IMR-90 (cell line): Measurements from ENCODE around the gene CDC42SE1. TPM values are rescaled to one million over a fixed set of nuclear protein-coding genes. Genes with fewer than 3 reads are reported as not detected.

ENCODE experiments used
- ATAC-seq: fragments of 200-7000 bp; cut with Tn5 transposase; 2 replicates; pipeline ENCODE4 v1.9.1; 2020; ENCODE audit warnings: low read depth, mild to moderate bottlenecking, moderate library complexity
- BruUV-seq: library from RNA; stranded (reverse); fragments of 400-500 nt; replicated peaks from 2 replicates; lab custom pipeline; 2021; lab: Mats Ljungman, UMichigan
- CTCF ChIA-PET: fragments of 300-600 bp; formaldehyde crosslinking; extraction: SDS; loops from one replicate; lab custom pipeline; 2021; ENCODE audit warnings: antibody characterized with exemption; lab: Yijun Ruan, JAX
- POLR2A ChIA-PET: fragments of 300-600 bp; sonication (Branson Sonifier 250); formaldehyde crosslinking; loops from one replicate; lab custom pipeline; 2022; ENCODE audit warnings: antibody characterized with exemption; ENCODE audit not compliant: unreplicated experiment; lab: Charles Lee
- DNase-seq: peaks from one replicate; pipeline ENCODE4 v3.0.0; 2013
- H2AFZ ChIP-seq: replicated peaks from 2 replicates; pipeline ENCODE3; 2013; ENCODE audit warnings: low read length, mild to moderate bottlenecking; ENCODE audit not compliant: poor library complexity
- H2AK5ac ChIP-seq: 2 replicates; pipeline ENCODE4 v1.6.1; 2013; ENCODE audit warnings: low read depth, low read length, inconsistent platforms
- H2AK9ac ChIP-seq: replicated peaks from 2 replicates; pipeline ENCODE3; 2013; ENCODE audit warnings: mild to moderate bottlenecking, low read depth, low read length, moderate library complexity; ENCODE audit not compliant: poor library complexity
- H2BK120ac ChIP-seq: 2 replicates; pipeline ENCODE4 v1.6.1; 2013; ENCODE audit warnings: low read depth, low read length, inconsistent platforms
- H2BK15ac ChIP-seq: 3 replicates; pipeline ENCODE4 v1.6.1; 2013; ENCODE audit warnings: low read depth, low read length, inconsistent platforms
- H2BK20ac ChIP-seq: 2 replicates; pipeline ENCODE4 v1.6.1; 2013; ENCODE audit warnings: low read depth, mild to moderate bottlenecking, inconsistent platforms, low read length, moderate library complexity
- H2BK5ac ChIP-seq: 2 replicates; pipeline ENCODE4 v1.6.1; 2013; ENCODE audit warnings: mild to moderate bottlenecking, low read depth, low read length, inconsistent platforms; ENCODE audit not compliant: poor library complexity, severe bottlenecking
- H3K14ac ChIP-seq: replicated peaks from 2 replicates; pipeline ENCODE4 v1.6.1; 2013; ENCODE audit warnings: low read depth, low read length, inconsistent platforms
- H3K18ac ChIP-seq: 2 replicates; pipeline ENCODE4 v1.6.1; 2013; ENCODE audit warnings: low read depth, low read length, control low read depth
- H3K23ac ChIP-seq: 2 replicates; pipeline ENCODE4 v1.6.1; 2013; ENCODE audit warnings: low read depth, low read length, inconsistent platforms
- H3K27ac ChIP-seq: 2 replicates; pipeline ENCODE4 v1.5.1; 2013; ENCODE audit warnings: mild to moderate bottlenecking, control low read depth, low read length; ENCODE audit not compliant: insufficient read depth
- H3K27me3 ChIP-seq: 2 replicates; pipeline ENCODE4 v1.6.1; 2013; ENCODE audit warnings: low read length; ENCODE audit not compliant: control insufficient read depth, insufficient read depth
- H3K36me3 ChIP-seq: 2 replicates; pipeline ENCODE4 v1.6.1; 2013; ENCODE audit warnings: low read length, mixed read lengths; ENCODE audit not compliant: control insufficient read depth, insufficient read depth
- H3K4ac ChIP-seq: 2 replicates; pipeline ENCODE4 v1.6.1; 2013; ENCODE audit warnings: low read depth, low read length, inconsistent platforms
- H3K4me1 ChIP-seq: 2 replicates; pipeline ENCODE4 v1.6.1; 2013; ENCODE audit warnings: low read length, mixed read lengths; ENCODE audit not compliant: control insufficient read depth, insufficient read depth
- H3K4me2 ChIP-seq: 2 replicates; pipeline ENCODE4 v1.6.1; 2013; ENCODE audit warnings: low read depth, mild to moderate bottlenecking, control low read depth, low read length, moderate library complexity
- H3K4me3 ChIP-seq: 2 replicates; pipeline ENCODE4 v1.5.1; 2013; ENCODE audit warnings: low read depth, mild to moderate bottlenecking, control low read depth, low read length, moderate library complexity; ENCODE audit not compliant: insufficient read depth
- H3K56ac ChIP-seq: 2 replicates; pipeline ENCODE4 v1.6.1; 2013; ENCODE audit warnings: low read length, inconsistent platforms; ENCODE audit not compliant: insufficient read depth; ENCODE audit errors: extremely low read depth
- H3K79me1 ChIP-seq, 2 experiments: 2 replicates each; pipeline ENCODE4 v1.6.1; 2013; ENCODE audit warnings: low read length in 2 of 2, inconsistent platforms in 1 of 2, low read depth in 1 of 2
- H3K9ac ChIP-seq: 2 replicates; pipeline ENCODE4 v1.6.1; 2013; ENCODE audit warnings: low read depth, low read length, control low read depth
- H3K9me1 ChIP-seq: 2 replicates; pipeline ENCODE4 v1.6.1; 2013; ENCODE audit warnings: low read length, inconsistent platforms; ENCODE audit not compliant: insufficient read depth
- H3K9me3 ChIP-seq: 2 replicates; pipeline ENCODE4 v1.6.1; 2013; ENCODE audit warnings: low read length; ENCODE audit not compliant: control insufficient read depth, insufficient read depth
- H4K20me1 ChIP-seq: 2 replicates; pipeline ENCODE4 v1.6.1; 2013; ENCODE audit warnings: low read length, inconsistent platforms; ENCODE audit not compliant: insufficient read depth
- H4K5ac ChIP-seq: 2 replicates; pipeline ENCODE4 v1.6.1; 2013; ENCODE audit warnings: mild to moderate bottlenecking, low read depth, low read length, control low read depth
- H4K8ac ChIP-seq, 2 experiments: 2 replicates each; pipeline ENCODE4 v1.6.1; 2013; ENCODE audit warnings: low read depth in 2 of 2, low read length in 2 of 2, control low read depth in 1 of 2, inconsistent platforms in 1 of 2
- H4K91ac ChIP-seq: 2 replicates; pipeline ENCODE4 v1.6.1; 2013; ENCODE audit warnings: low read depth, low read length, inconsistent platforms; ENCODE audit not compliant: insufficient read depth
- BHLHE40 ChIP-seq: fragments of 150-350 bp; IDR thresholded peaks from 2 replicates; pipeline ENCODE4 v1.6.1; 2016; ENCODE audit warnings: mild to moderate bottlenecking, low read depth, low read length
- CHD1 ChIP-seq: IDR thresholded peaks from 2 replicates; pipeline ENCODE4 v1.6.1; 2012; ENCODE audit warnings: low read depth, low read length, improper control_type of control experiment
- FOS ChIP-seq: fragments of 150-350 bp; IDR thresholded peaks from 2 replicates; pipeline ENCODE4 v1.6.1; 2016; ENCODE audit warnings: low read depth, low read length
- MXI1 ChIP-seq: IDR thresholded peaks from 2 replicates; pipeline ENCODE4 v1.6.1; 2012; ENCODE audit warnings: low read depth, mild to moderate bottlenecking, low read length, moderate library complexity, borderline replicate concordance
- NFE2L2 ChIP-seq: fragments of 150-350 bp; IDR thresholded peaks from 2 replicates; pipeline ENCODE4 v1.6.1; 2016; ENCODE audit warnings: low read depth, mild to moderate bottlenecking, low read length
- POLR2A ChIP-seq: IDR thresholded peaks from 2 replicates; pipeline ENCODE4 v1.6.1; 2012; ENCODE audit warnings: mild to moderate bottlenecking, low read depth, low read length
- RAD21 ChIP-seq: IDR thresholded peaks from 2 replicates; pipeline ENCODE4 v1.6.1; 2012; ENCODE audit warnings: low read length, improper control_type of control experiment
- RCOR1 ChIP-seq: IDR thresholded peaks from 2 replicates; pipeline ENCODE4 v1.6.1; 2012; ENCODE audit warnings: mild to moderate bottlenecking, low read length, improper control_type of control experiment; ENCODE audit not compliant: insufficient replicate concordance
- WGBS, 2 experiments: methylation state at CpG; one replicate each; pipeline versions ENCODE4 v1.1.5 to v1.1.7; 2013; ENCODE audit warnings: missing lambda C conversion rate in 2 of 2; ENCODE audit not compliant: insufficient read length in 1 of 2; ENCODE audit errors: extremely low coverage in 2 of 2; 5-methylcytosine and 5-hydroxymethylcytosine counted together
- dilution Hi-C: fragments of 300-500 bp; cut with HindIII; formaldehyde crosslinking; loops from one replicate; pipeline ENCODE4 v1.14.3; 2018; ENCODE audit warnings: low sequenced_read_pairs; ENCODE audit not compliant: unreplicated experiment
- in situ Hi-C: fragments of 300-500 bp; cut with MboI; formaldehyde crosslinking; loops from 3 replicates; pipeline ENCODE4 v1.14.3; 2019; ENCODE audit warnings: low sequenced_read_pairs, inconsistent platforms, mixed read lengths
- intact Hi-C: fragments of 100-400 bp; cut with micrococcal nuclease; formaldehyde crosslinking; loops from 2 replicates; pipeline ENCODE4 v1.10.0; 2022
- polyA plus RNA-seq, 3 experiments: library from polyadenylated mRNA; depleted of rRNA; stranded (reverse); fragments of >200 nt; gene quantifications; 2 replicates each; pipeline ENCODE4 v1.2.3, GENCODE V29; 2012; ENCODE audit warnings: low replicate concordance in 1 of 3
- total RNA-seq: library from RNA; depleted of rRNA; stranded (reverse); fragments of >200 nt; gene quantifications from 2 replicates; pipeline ENCODE4 v1.2.3, GENCODE V29; 2012
- TF ChIP-seq, protein P1 (sequence below): fragments of 150-350 bp; IDR thresholded peaks from 2 replicates; pipeline ENCODE4 v1.6.1; 2017; ENCODE audit warnings: mild to moderate bottlenecking, antibody characterized with exemption, low read length, low read depth

CDC42SE1 gene
- total and polyA plus RNA-seq, 2 of the 4 experiments (the other 2 are of a cell fraction), result 47.0 to 58.5 TPM

DNA sequence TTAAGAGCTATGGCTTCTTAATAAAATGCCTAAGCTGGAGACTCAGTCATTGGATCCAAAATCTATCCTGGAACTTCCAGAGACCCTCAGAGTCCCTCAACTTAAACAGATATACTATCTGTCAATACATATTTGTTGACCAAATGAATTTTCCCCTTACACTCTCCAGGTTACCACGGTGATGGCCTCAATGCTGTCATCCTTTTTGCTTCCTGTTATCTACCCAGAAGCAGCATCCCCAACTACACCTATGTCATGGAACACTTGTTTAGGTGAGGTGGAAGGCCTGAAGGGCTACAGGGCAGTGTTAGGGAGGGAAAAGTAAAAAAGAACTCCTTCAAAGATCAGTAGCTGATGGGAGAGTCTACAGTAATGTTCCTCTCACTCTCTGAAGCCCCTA, 16.3 kb downstream of the CDC42SE1 start:
- Histone ChIP-seq H3K36me3 (no peaks in the 10 kb centered on the region), H4K5ac (no peak overlapping the region), H3K23ac (no peak overlapping the region), H2BK120ac (no peak overlapping the region), H2AFZ (no peak overlapping the region), H2BK5ac (no peak overlapping the region), H4K8ac (no peak overlapping the region), H3K18ac (no peak overlapping the region), H2BK15ac (no peak overlapping the region), H3K4me3 (no peak overlapping the region), H3K9me3 (no peaks in the 10 kb centered on the region), H3K9me1 (no peaks in the 10 kb centered on the region), H4K20me1 (no peaks in the 10 kb centered on the region), H3K9ac (no peak overlapping the region), H2BK20ac (no peak overlapping the region), H3K27ac (no peak overlapping the region), H2AK9ac (no peak overlapping the region), H3K4me2 (no peak overlapping the region), H2AK5ac (no peak overlapping the region), H3K79me1 (peaks cover 0 to 4% of the 10 kb centered on the region in 2 experiments; a peak in 2 of 4 replicates), H4K91ac (no peak overlapping the region), H3K27me3 (no peaks in the 10 kb centered on the region), H3K56ac (no peak overlapping the region), H3K4ac (no peak overlapping the region), H3K4me1 (peaks cover 2% of the 10 kb centered on the region), H3K14ac (no peak overlapping the region)
- DNase-seq (no peak), ATAC-seq (no peak)
- dilution Hi-C loops, result no loop called here
- POLR2A ChIA-PET, result no interaction called here
- TF ChIP-seq MXI1 (no peak), FOS (no peak), CHD1 (no peak), RCOR1 (no peak), RAD21 (no peak), BHLHE40 (no peak), NFE2L2 (no peak), POLR2A (no peak)
- TF ChIP-seq, protein P1, sequence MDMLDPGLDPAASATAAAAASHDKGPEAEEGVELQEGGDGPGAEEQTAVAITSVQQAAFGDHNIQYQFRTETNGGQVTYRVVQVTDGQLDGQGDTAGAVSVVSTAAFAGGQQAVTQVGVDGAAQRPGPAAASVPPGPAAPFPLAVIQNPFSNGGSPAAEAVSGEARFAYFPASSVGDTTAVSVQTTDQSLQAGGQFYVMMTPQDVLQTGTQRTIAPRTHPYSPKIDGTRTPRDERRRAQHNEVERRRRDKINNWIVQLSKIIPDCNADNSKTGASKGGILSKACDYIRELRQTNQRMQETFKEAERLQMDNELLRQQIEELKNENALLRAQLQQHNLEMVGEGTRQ, result no peak
- intact Hi-C loops, result no loop called here
- BruUV-seq, result no TSS peak
- in situ Hi-C loops, result no loop called here
- no CpG with 5 or more reads among the region's 1 CpG for WGBS, 2 experiments
- CTCF ChIA-PET, result no interaction called here
